Epithelial cell of prostate (primary cell): Measurements from ENCODE around the gene MCM6.
"Not testable (repeated sequence)": the region's sequence is repeated elsewhere in the genome, so short reads cannot be mapped to it uniquely, and the experiment has no call there.

Source experiments
- DNase-seq: peaks from one replicate; pipeline ENCODE4 v3.0.0-alpha.2; 2011; ENCODE audit warnings: low read depth, low spot score
- H3K27ac ChIP-seq: fragments of 450-650 bp; 2 replicates; pipeline ENCODE4 v1.5.1; 2017; ENCODE audit warnings: mild to moderate bottlenecking

Gene MCM6

DNA sequence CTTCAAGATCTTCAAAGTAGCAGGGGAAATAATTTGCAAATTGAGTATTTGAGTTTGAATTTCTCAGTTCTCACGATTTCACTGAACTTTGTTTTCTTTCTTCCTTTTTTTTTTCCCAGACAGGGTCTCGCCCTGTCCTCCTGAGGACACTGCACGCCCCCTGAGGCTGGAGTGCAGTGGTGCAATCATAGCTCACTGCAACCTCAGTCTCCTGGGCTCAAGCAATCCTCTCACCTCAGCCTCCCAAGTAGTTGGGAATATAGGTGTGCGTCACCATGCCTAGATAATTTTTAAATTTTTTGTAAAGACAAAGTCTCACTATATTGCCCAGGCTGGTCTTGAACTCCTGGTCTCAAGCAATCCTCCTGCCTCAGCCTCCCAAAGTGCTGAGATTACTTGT, 80.6 kb downstream of the MCM6 start:
- not testable (repeated sequence) for H3K27ac ChIP-seq, DNase-seq

DNA sequence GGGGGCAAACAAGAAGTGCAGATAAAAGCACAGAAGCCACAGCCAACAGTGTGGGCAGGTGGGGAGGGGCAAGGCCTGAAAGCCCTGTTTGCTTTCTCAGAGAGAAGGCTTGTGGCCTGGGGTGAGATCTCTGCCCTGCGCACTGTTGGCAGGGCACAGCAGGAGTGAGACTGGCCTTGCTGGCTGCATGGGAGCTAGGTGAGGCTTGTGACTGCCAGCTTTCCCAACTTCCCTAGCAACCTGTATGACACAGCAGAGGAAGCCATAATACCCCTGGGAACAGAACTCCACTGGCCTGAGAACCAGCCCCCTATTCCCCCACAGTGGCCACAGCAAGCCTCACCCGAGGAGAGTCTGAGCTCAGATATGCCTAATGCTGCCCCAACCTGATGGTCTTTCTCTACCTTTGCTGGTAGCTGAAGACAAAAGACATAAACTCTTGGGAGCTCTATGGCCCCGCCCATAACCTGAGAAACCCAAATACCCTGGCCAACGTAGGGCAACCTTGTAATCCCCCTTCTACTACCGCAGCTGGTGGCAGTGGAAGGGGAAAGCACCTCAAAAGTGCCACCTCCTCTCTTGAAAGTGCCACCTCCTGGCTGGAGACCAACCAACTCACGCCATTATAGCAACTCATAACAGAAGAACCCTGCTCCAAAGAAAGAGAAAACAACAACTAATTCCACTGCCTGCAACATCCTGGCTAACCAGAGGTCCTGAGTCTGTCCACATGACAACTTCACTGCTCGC, 83.7 kb downstream of the MCM6 start:
- H3K27ac ChIP-seq, result no peak overlapping the region

DNA sequence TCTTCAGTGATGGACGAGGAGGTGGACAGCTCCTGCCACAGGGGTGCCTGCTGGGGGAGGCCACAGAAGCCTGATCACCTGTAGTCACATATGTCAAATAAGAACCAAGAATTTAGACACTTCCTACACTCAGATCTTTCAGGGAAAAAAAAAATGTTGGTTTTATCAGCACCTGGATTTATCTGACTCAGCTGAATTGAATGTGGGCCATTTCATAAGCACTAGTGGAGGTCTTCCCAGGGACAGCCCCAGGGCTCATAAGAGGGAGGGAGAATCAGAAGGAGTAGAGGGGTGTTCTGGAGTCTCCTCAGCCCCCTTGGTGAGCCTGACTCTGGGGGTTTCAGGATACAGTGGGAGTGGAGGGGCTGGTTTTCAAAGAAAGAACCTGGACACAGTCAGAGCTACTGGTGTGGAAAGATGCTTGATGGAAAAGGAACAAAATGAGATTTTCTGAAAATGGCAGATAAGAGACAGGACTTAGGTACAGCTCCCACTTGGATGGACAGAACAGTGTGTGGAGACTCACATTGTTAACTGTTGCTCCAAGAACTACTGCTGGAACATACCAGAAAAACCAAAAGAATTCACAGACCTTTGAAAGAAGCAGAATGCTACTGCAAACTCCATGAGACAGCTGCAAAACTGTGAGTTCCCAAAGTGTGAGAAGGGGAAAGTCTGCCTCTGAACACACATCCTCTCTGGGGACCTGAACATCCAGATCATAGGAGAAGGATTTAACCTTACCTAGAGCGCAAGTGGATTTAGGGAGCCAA, 84.6 kb downstream of the MCM6 start:
- H3K27ac ChIP-seq, result no peak overlapping the region
- no peak for DNase-seq

More for the DNA sequence above, 83.7 kb downstream of the MCM6 start:
- no peak for DNase-seq

DNA sequence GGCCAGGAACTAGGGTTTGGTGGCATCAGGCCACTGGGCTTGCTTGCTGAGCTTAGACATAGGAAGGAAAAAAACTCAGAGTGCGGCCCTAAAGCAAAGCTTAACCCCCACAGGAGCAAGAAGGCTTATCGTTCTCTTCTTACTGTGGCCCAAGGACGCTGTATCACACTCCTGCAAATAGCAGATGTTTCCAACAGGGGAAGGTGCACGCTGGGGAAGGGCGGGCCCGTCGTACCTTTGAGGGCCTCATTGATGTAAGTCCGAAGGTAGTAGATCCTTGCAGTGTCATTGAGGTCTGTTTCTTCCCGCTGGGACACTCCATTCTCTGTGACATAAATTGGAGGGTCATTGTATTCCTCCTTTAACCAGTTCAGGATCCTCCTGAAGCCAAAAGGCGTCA, 85.8 kb downstream of the MCM6 start:
- DNase-seq, result no peak
- no peak overlapping the region for H3K27ac ChIP-seq
